GM19043 (cell line): Measurements from ENCODE around the gene CD247.

Source experiments
- ATAC-seq: cut with Tn5 transposase; IDR thresholded peaks from one replicate; pipeline ENCODE4 v1.9.1; 2021; ENCODE audit warnings: low read depth; ENCODE audit not compliant: unreplicated experiment

CD247 gene

DNA sequence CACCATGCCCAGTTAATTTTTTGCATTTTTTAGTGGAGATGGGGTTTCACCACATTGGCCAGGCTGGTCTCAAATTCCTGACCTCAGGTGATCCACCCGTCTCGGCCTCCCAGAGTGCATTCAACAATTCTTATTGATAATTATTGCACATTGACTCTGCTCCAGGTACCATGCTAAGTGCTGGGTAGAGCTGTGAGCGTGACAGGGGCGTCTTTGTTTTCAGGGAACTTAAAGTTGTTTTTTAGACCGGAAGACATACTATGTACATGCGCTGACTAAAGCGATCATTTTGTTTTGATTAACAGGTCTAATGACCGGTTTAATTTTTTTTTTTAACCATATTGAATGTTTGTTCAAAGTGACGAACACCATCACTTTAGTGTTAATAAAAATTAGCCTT, 4.0 kb downstream of the CD247 start:
- ATAC-seq = no peak

- no peak for ATAC-seq
Measured at GRCh38 chr1:167512046-167512654, 6.2 kb downstream of the CD247 start.

DNA sequence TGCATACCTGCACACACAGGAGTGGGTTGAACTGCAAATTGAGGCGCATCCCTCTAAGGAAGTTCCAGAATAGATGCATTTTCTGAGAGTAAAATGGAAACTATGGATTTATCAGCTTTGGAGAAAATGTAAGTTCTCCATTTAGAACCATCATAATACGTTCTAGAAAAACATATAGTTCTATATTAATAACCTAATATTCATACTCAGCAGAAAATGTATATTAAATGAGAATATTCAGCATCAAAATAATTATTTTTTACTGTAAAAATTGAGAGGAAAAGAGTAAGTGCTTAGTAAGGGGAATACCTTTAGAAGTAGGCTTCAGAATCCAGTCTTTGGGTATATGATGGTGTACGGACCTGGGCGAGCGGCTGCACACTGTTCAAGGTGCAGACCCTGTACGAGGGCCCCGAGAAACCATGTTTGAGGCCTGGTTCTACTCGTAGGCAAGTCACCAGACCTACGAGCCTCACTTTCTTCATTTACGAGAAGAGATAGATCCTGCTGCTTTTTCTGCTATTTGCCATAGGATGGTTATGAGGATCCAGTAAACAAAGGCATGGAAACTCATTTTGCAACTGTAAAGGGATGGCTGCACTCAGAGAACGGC, 6.8 kb downstream of the CD247 start:
- no peak for ATAC-seq

- ATAC-seq = no peak
Measured at GRCh38 chr1:167510881-167511280, 7.4 kb downstream of the CD247 start.

DNA sequence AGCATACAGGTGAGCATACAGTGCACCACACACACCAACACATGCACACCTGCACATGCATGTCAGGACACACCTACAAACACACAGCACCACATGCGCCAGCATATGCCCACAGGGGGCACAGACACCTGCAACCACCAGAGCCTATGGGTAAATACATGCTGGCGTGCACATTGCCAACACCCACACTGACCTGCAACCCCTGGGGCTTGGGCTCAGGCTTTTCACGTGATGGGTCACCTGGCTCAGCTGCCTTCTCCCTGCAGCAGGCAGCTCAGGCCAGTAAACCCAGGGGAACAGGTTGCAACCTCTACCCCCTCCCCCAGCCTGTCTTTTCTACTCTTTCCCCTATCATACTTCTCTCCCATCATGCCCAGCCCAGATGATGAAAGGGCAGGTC, 8.1 kb downstream of the CD247 start:
- ATAC-seq = no peak

DNA sequence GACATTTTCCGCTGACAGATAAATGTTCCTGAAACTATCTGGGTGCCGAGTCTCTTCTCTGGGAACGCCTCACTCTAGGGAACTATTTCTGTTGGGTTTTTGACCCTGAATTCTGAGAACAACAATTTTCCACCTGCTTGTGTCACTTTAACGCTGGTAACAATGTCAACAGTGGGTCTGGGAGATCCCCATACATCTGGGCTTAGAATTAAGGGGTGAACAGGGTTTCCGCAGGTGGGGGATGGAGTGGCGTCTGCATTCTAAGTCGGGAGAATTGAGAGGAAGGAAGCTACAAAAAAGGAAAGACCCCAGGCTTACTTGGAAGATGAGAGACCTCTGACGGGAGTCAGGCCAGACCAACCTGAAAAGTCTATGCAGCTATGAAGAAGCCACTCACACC, 8.7 kb downstream of the CD247 start:
- ATAC-seq = no peak

DNA sequence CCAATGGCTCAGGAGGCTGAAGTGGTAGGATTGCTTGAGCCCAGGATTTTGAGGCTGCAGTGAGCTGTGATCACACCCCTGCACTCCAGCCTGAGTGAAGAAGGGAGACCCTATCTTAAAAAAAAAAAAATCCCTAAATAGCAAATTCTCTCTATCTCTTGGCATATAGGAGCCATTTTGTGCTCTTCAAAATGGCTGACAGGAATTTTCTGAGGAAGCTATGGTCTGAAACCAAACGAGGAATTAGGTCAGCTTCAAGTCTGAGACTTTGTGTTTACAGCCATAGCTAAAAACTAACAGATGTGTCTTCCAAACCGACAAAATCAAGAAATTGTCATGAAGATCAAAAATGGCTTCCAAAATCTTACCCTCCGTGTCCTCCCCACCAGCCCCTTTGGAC, 10.6 kb downstream of the CD247 start:
- ATAC-seq = no peak

DNA sequence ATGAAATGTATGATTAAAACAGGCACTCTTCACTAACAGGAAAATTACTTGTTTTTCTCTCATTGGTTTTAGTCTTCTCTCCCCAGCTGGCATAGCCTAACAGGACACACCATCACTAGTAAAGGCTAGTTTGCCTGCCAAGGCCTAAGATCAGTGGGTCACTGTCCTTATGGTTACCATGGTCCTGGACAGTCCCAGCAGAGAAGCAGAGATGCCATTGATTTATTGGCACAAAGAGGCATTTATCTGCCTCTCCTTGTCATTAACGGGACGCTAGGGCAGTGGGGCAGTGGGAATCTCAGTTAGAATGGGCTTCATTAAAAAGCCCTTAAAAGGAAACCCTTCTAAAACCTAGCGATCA, 13.9 kb downstream of the CD247 start:
- no peak for ATAC-seq

GRCh38 chr1:167503626-167504466, 14.5 kb downstream of the CD247 start:
- ATAC-seq = no peak

DNA sequence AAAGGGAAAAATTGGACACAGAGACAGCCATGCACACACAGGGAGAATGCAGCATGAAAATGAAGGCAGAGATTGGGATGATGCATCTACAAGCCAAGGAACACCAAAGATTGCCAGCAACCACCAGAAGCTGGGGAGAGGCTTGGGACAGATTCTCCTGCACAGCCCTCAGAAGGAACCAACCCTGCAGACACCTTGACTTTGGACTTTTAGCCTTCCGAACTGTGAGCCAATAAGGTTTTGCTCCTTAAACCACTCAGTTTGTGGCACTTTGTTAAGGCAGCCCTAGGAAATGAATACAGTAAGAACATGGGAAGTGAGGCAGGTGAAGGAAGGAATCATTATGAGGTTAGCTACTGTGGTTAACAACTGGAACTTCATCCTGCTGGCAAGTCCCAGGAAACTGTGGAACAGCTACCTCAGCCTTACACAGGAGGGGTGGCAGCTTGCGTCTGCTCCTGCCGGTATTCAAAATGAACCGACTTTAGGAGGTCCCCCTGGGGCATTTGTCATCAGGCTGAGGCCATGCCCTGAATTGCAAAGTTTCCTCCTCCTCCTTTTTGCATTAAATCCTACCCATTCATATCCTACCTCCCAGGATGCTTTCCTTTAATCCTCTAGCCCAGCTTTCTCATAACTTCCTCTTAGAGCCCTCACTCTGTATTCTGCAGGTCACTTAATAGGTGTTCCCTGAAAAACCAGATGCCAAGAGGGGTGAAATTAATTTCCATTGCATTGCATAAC, 15.4 kb downstream of the CD247 start:
- ATAC-seq = no peak

- ATAC-seq = no peak
Measured at GRCh38 chr1:167502192-167502551, 16.2 kb downstream of the CD247 start.

GRCh38 chr1:167501515-167502191, 16.7 kb downstream of the CD247 start:
- ATAC-seq = no peak

- no peak for ATAC-seq
Measured at GRCh38 chr1:167500283-167500860, 18.0 kb downstream of the CD247 start.

GRCh38 chr1:167499664-167500101, 18.6 kb downstream of the CD247 start:
- peak; percentile 94 for ATAC-seq

GRCh38 chr1:167499106-167499505, 19.2 kb downstream of the CD247 start:
- peak; percentile 16 for ATAC-seq

DNA sequence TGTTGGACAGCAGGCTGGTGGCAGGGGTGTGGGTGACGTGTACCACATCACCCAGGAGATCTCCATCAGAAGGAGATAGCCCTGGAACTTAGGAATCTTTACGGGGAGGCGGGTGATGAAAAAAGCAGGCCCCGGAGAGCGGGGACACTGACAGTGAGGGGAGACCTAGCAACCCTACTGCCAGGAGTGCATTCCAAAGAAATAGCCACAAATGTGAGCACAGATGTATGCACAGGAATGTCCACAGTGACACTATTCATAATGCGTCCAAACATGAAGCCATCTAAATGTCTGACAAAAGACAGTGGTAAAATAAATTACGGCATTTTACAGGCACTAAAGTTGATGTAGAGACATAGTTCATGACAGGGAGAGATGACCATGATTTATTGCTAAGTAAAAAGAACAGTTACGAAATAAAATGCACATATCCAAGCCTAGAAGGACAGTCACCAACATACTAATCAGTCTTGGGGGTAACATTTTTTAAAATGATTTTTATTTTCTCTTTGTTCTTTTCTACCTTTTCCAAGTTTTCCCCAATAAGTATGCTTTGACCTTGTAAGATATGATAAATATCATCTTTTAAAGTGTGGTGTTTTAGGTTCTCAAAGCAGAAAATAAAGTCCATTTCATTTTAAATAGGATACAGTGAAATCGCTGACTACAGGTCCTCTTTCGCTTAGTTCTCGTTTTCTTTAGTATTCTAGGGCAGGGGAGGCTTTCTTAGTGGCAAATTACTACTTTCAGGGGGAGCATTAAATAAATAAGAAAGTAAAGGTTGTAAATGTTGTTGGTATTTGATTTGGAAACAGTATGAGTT, 21.3 kb downstream of the CD247 start:
- no peak for ATAC-seq

- no peak for ATAC-seq
Measured at GRCh38 chr1:167493372-167493771, 25.0 kb downstream of the CD247 start.

- no peak for ATAC-seq
Measured at GRCh38 chr1:167492481-167492910, 25.8 kb downstream of the CD247 start.
